GM18520 (cell line): ENCODE results near the gene CTTN.

Experiments
- ATAC-seq: cut with Tn5 transposase; IDR thresholded peaks from one replicate; pipeline ENCODE4 v1.9.1; 2021; ENCODE audit not compliant: unreplicated experiment

The CTTN gene

DNA sequence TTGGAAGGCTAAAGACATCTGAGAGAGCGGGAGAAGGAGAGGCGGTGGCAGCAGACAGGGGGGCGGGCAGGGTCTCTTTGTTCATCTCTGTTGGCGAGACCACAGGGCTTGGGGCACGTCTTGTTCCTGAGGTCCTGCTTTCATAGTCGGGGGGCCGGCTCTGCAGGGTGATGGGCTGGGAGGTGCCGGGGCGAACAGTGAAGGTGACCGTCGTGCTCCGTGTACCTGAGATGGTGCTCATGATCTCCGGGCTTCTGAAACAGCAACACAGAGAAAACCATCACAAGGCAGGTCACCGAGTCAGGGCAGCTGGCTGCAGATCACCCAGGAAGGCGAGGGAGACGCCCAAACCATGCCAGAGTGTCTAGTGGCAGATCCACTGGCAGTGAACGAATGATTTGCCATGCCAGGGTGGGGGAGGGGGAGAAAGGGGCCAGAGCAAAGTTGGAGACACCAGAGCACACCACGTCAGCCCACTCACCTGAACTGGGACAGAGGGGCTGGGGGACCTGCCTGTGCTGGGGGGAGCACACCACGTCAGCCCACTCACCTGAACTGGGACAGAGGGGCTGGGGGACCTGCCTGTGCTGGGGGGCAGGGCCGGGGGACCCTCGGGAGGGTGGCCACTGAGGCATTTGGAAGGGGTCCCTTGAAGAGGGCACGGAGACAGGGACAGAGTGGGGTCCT, 75.0 kb downstream of the CTTN start:
- ATAC-seq, result no peak

DNA sequence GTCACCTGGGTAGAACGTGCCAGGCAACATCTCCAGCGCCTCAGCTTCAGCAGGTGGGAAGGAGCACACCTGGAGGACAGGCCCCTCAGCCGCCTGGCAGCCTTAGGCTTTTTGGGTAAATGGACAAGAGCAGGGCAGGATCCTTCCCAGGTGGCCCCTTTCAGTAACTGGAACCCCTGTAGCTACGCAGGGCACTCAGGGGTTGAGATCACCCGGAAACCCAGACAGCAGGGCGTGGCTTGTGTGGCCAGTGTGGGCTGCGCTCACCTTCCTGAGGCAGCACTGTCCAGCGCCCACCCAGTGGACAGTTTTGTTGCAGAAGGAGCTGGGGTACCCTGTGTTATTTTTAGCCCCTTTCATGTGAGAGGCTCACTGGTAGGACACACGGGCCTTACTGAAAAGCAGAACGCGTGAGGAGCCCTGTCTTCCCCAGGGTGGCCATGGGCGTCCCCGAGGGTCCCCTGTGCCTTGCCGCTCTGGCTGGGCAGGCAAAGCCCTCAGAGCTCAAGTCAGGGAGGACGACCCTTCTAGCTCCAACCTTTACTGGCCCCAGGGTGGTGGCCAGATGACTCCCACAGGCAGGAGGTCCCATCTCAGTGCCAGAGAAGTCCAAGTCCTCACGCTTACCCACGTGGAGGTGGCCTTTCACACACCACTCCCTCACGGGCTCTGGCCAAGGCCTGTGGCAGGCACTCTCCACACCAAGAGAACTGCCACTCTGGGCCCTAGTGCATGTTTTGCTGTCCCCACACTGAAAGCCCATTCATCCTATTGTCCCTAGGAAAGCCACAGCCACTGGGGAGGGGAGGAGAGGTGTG, 75.8 kb downstream of the CTTN start:
- no peak for ATAC-seq

GRCh38 chr11:70474710-70475109, 76.4 kb downstream of the CTTN start:
- no peak for ATAC-seq

DNA sequence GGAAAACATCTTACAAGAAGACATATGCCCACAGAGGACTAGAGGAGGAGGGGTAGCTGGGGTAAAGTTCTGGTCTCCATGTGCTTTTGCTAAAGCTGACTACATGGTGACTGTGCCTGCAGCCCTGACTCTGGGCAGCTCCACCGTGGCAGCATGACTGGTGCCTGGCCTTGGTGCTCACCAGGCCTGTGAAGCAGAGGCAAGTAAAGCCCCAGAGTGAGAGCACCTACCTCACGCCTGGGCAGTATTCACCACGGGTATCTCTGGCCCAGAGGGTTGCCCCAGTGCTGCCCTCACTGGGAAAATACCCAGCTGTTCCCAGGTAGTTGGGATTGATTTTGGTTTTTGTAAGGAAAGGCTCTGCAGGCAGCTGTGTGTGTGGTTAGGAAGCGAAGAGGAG, 78.3 kb downstream of the CTTN start:
- ATAC-seq, result no peak

- ATAC-seq, result no peak
These were observed 78.8 kb downstream of the CTTN start for GRCh38 chr11:70477176-70477575.

DNA sequence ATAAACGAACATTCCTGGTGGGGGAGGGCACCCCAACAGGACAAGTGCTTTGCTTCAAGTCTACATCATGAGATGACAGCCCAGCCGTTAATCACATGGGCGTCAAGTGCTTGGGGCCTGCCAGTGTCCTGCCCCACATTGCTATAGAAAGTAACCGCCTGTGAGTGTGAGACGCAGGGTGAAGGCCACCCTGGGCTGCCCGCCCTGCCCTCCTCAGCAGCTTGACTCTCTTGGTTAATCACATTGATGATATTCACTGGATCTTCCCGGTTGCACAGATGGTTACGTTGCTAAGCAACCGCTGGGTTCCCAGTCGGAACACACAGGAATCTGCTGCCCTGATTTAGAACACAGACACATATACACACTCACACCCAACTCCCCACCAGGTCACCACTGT, 79.3 kb downstream of the CTTN start:
- no peak for ATAC-seq

GRCh38 chr11:70478166-70478890, 80.0 kb downstream of the CTTN start:
- no peak for ATAC-seq

- ATAC-seq, result no peak
These were observed 82.4 kb downstream of the CTTN start for GRCh38 chr11:70480711-70481110.

- no peak for ATAC-seq
These were observed 83.5 kb downstream of the CTTN start for GRCh38 chr11:70481625-70482528.

GRCh38 chr11:70482529-70482917, 84.2 kb downstream of the CTTN start:
- no peak for ATAC-seq

DNA sequence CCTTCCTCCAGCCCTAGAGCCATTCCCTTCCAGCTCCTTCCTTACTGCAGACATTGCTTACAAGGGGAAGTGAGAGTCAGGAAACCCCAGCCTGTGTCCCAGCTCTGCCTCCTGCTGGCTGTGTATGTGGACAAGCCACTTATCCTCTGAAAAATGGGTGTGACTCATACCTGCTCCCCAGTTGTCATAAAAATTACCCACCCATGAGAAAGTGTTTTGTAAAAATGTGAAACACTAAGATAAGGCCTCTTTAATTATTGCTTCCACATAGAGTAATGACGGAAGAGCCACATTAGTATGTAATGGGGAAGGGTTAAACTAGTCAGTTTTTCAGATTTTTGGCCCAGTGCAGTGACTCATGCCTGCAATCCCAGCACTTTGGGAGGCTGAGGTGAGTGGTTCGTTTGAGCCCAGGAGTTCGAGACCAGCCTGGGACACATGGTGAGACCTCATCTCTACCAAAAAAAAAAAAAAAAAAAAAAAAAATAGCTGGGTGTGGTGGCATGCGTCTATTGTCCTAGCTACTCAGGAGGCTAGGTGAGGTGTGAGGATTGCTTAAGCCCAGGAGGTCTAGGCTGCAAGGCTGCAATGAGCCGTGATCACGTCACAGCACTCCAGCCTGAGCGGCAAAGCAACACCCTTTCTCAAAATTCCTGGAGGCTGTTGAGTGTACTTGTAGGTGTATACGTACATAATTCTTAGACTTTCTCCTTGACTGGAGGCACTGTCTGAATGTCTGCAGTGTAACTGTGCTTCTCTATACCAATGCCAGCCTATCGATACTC, 84.9 kb downstream of the CTTN start:
- ATAC-seq, result no peak

GRCh38 chr11:70483917-70484316, 85.6 kb downstream of the CTTN start:
- ATAC-seq, result no peak

DNA sequence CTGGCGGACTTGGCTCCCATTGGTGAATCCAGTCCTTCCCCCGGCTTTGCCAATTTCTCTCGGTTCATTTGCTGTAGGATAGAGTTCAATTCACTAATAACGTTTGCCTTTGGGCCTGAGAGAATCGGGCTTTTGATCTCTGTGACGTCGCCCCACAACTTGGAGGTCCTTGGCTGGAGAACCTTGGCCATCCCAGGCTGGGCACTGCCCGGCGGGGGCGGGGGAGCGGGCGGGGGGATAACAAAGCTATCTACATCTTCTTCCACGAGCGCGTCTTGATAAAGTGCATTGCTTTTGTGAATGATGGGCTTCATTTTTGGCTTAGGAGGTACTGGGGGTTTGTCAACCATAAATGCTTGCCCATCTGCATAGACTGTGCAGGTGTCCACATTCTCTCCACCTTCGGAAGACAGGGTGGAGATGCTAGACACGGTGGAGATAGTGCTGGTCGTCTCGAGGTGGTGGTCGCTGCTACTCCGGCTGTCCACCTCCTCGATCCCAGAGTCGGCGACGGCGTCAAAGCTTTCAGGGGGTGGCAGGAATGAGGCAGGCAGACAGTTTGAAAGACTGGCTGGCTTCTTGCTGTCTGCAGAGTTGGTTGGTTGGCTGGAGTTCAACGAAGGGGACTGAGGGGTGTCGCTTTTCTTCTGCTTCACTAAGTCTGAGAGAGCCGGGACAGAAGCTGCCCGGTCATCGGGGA, 87.1 kb downstream of the CTTN start:
- ATAC-seq, result no peak

GRCh38 chr11:70486026-70486415, 87.7 kb downstream of the CTTN start:
- no peak for ATAC-seq
